H1 (cell line): ENCODE results near the gene HELT. TPM values are rescaled to one million over a fixed set of nuclear protein-coding genes. Genes with fewer than 3 reads are reported as not detected.

Experiments used
- CTCF ChIA-PET: fragments of 300-600 bp; sonication (Branson Sonifier 250); formaldehyde crosslinking; loops from one replicate; lab custom pipeline; 2021; ENCODE audit not compliant: partially characterized antibody; lab: Charles Lee
- POLR2A ChIA-PET: fragments of 300-600 bp; sonication (Branson Sonifier 250); formaldehyde crosslinking; loops from one replicate; lab custom pipeline; 2021; ENCODE audit warnings: inconsistent platforms; ENCODE audit not compliant: partially characterized antibody; lab: Charles Lee
- DNase-seq, 2 experiments: peaks; one replicate each; pipeline versions ENCODE4 v3.0.0 to v3.0.0-alpha.2; 2010 to 2022; ENCODE audit warnings: low spot score in 2 of 2, low read depth in 1 of 2, mixed read lengths in 1 of 2
- FAIRE-seq: peaks from 2 replicates; lab custom pipeline; 2011; peaks lifted over from hg19 to GRCh38; lab: Jason Lieb, UNC
- H2AFZ ChIP-seq: 2 replicates; pipeline ENCODE4 v1.8.1; 2012; ENCODE audit warnings: low read length, inconsistent platforms
- H2AK5ac ChIP-seq: 2 replicates; pipeline ENCODE4 v1.6.1; 2013; ENCODE audit warnings: low read depth, low read length
- H2BK120ac ChIP-seq: replicated peaks from 2 replicates; pipeline ENCODE3; 2013; ENCODE audit warnings: low read depth, low read length, inconsistent platforms
- H2BK12ac ChIP-seq: 2 replicates; pipeline ENCODE4 v1.6.1; 2013; ENCODE audit warnings: low read depth, low read length
- H2BK15ac ChIP-seq: 2 replicates; pipeline ENCODE4 v1.6.1; 2013; ENCODE audit warnings: low read length
- H2BK20ac ChIP-seq: 2 replicates; pipeline ENCODE4 v1.6.1; 2013; ENCODE audit warnings: low read length
- H2BK5ac ChIP-seq: 2 replicates; pipeline ENCODE4 v1.6.1; 2013; ENCODE audit warnings: low read depth, low read length
- H3K14ac ChIP-seq: 2 replicates; pipeline ENCODE4 v1.6.1; 2013; ENCODE audit warnings: inconsistent platforms; ENCODE audit not compliant: insufficient read length
- H3K18ac ChIP-seq: 2 replicates; pipeline ENCODE4 v1.6.1; 2013; ENCODE audit warnings: low read length; ENCODE audit errors: extremely low read depth
- H3K23ac ChIP-seq: 2 replicates; pipeline ENCODE4 v1.6.1; 2013; ENCODE audit warnings: inconsistent platforms; ENCODE audit not compliant: insufficient read length
- H3K23me2 ChIP-seq: 2 replicates; pipeline ENCODE4 v1.6.1; 2013; ENCODE audit warnings: low read depth, low read length
- H3K27ac ChIP-seq: 2 replicates; pipeline ENCODE4 v1.6.1; 2011; ENCODE audit warnings: low read depth, low read length, inconsistent platforms
- H3K27me3 ChIP-seq, 4 experiments: replicated peaks in 1 of 4; 1 replicate in 1 of 4; 2 replicates in 3 of 4; pipeline versions ENCODE4 v1.6.1 to v1.8.1; 2011 to 2013; ENCODE audit warnings: low read length in 3 of 4, mild to moderate bottlenecking in 3 of 4, inconsistent platforms in 2 of 4, mixed read lengths in 2 of 4, moderate library complexity in 1 of 4; ENCODE audit not compliant: control insufficient read depth in 3 of 4, insufficient read depth in 3 of 4; ENCODE audit errors: extremely low read depth in 1 of 4
- H3K36me3 ChIP-seq, 4 experiments: 2 replicates each; pipeline versions ENCODE4 v1.6.1 to v1.8.1; 2011 to 2013; ENCODE audit warnings: mild to moderate bottlenecking in 4 of 4, low read length in 3 of 4, moderate library complexity in 2 of 4, control low read depth in 1 of 4, inconsistent platforms in 1 of 4; ENCODE audit not compliant: insufficient read depth in 4 of 4, control insufficient read depth in 2 of 4
- H3K4ac ChIP-seq: replicated peaks from 2 replicates; pipeline ENCODE3; 2013; ENCODE audit warnings: low read length, low read depth, mixed read lengths, inconsistent platforms; ENCODE audit not compliant: insufficient read length
- H3K4me1 ChIP-seq, 4 experiments: replicated peaks in 1 of 4; 1 replicate in 1 of 4; 2 replicates in 3 of 4; pipeline versions ENCODE4 v1.6.1 to v1.8.1; 2011 to 2013; ENCODE audit warnings: low read length in 3 of 4, inconsistent platforms in 2 of 4, mixed read lengths in 1 of 4; ENCODE audit not compliant: insufficient read depth in 4 of 4, control insufficient read depth in 3 of 4
- H3K4me2 ChIP-seq, 2 experiments: 2 replicates each; pipeline versions ENCODE4 v1.6.1 to v1.8.1; 2011 to 2013; ENCODE audit warnings: low read depth in 2 of 2, low read length in 2 of 2, control low read depth in 1 of 2, inconsistent platforms in 1 of 2, mild to moderate bottlenecking in 1 of 2; ENCODE audit not compliant: insufficient read depth in 1 of 2
- H3K4me3 ChIP-seq, 4 experiments: fragments of 200-600, 300-600 bp in 1 of 4; sonication (generic), shearing (Covaris generic), sonication (Bioruptor Twin) in 1 of 4; 2 replicates each; pipeline versions ENCODE4 v1.5.1 to v1.8.1; 2011 to 2016; ENCODE audit warnings: low read length in 4 of 4, low read depth in 3 of 4, control low read depth in 2 of 4, inconsistent platforms in 2 of 4, mild to moderate bottlenecking in 2 of 4, mixed read lengths in 1 of 4, moderate library complexity in 1 of 4; ENCODE audit not compliant: insufficient read depth in 2 of 4; ENCODE audit errors: extremely low read depth in 1 of 4
- H3K56ac ChIP-seq: replicated peaks from 2 replicates; pipeline ENCODE3; 2013; ENCODE audit warnings: low read depth, mild to moderate bottlenecking, mixed read lengths, low read length, inconsistent platforms; ENCODE audit not compliant: insufficient read length
- H3K79me1 ChIP-seq: 2 replicates; pipeline ENCODE4 v1.6.1; 2013; ENCODE audit warnings: low read depth, low read length, control low read depth
- H3K79me2 ChIP-seq, 2 experiments: 2 replicates each; pipeline versions ENCODE4 v1.6.1 to v1.8.1; 2012 to 2013; ENCODE audit warnings: low read length in 2 of 2, mild to moderate bottlenecking in 2 of 2, inconsistent platforms in 1 of 2; ENCODE audit not compliant: insufficient read depth in 2 of 2, control insufficient read depth in 1 of 2
- H3K9ac ChIP-seq, 4 experiments: replicated peaks in 1 of 4; 1 replicate in 1 of 4; 2 replicates in 3 of 4; pipeline versions ENCODE4 v1.6.1 to v1.8.1; 2011 to 2013; ENCODE audit warnings: low read depth in 3 of 4, low read length in 3 of 4, control low read depth in 2 of 4, mild to moderate bottlenecking in 2 of 4, moderate library complexity in 2 of 4, inconsistent platforms in 1 of 4; ENCODE audit errors: extremely low read depth in 1 of 4
- H3K9me3 ChIP-seq, 2 experiments: 2 replicates each; pipeline versions ENCODE4 v1.6.1 to v1.8.1; 2012 to 2013; ENCODE audit warnings: mild to moderate bottlenecking in 2 of 2, moderate library complexity in 2 of 2, control low read depth in 1 of 2, inconsistent platforms in 1 of 2, low read depth in 1 of 2, low read length in 1 of 2, mixed read lengths in 1 of 2; ENCODE audit not compliant: insufficient read depth in 2 of 2
- H4K20me1 ChIP-seq, 2 experiments: replicated peaks in 1 of 2; 2 replicates each; pipeline versions ENCODE3 to v1.8.1; 2011 to 2013; ENCODE audit warnings: inconsistent platforms in 2 of 2, low read length in 2 of 2, mild to moderate bottlenecking in 1 of 2; ENCODE audit not compliant: insufficient read depth in 2 of 2, control insufficient read depth in 1 of 2
- H4K5ac ChIP-seq: 2 replicates; pipeline ENCODE4 v1.6.1; 2013; ENCODE audit warnings: low read length, low read depth, mixed read lengths, inconsistent platforms; ENCODE audit not compliant: insufficient read length
- H4K8ac ChIP-seq: 2 replicates; pipeline ENCODE4 v1.8.0; 2013; ENCODE audit warnings: mild to moderate bottlenecking, moderate library complexity, low read length, inconsistent platforms; ENCODE audit not compliant: insufficient read depth; ENCODE audit errors: extremely low read depth
- H4K91ac ChIP-seq: replicated peaks from 2 replicates; pipeline ENCODE3; 2013; ENCODE audit warnings: low read length, mixed read lengths, inconsistent platforms; ENCODE audit not compliant: insufficient read length
- BRCA1 ChIP-seq: IDR thresholded peaks from 2 replicates; pipeline ENCODE4 v1.6.1; 2012; ENCODE audit warnings: low read depth, low read length, improper control_type of control experiment
- CBX5 ChIP-seq: fragments of 300-800, 300-1000 bp; sonication (generic); IDR thresholded peaks from 2 replicates; pipeline ENCODE4 v1.7.1; 2016; ENCODE audit warnings: antibody characterized with exemption, low read length, low read depth
- CHD1 ChIP-seq: IDR thresholded peaks from 2 replicates; pipeline ENCODE4 v1.6.1; 2012; ENCODE audit warnings: low read depth, low read length, improper control_type of control experiment
- FOSL1 ChIP-seq: IDR thresholded peaks from 2 replicates; pipeline ENCODE4 v1.6.1; 2011; ENCODE audit warnings: mild to moderate bottlenecking, low read depth, low read length, moderate library complexity; ENCODE audit not compliant: insufficient read depth
- HDAC2 ChIP-seq, 2 experiments: fragments of 300-600 bp in 1 of 2; sonication (generic) in 1 of 2; IDR thresholded peaks; 2 replicates each; pipeline ENCODE4 v1.6.1; 2011 to 2012; ENCODE audit warnings: low read depth in 2 of 2, low read length in 2 of 2, mild to moderate bottlenecking in 2 of 2, moderate library complexity in 2 of 2, borderline replicate concordance in 1 of 2, inconsistent platforms in 1 of 2
- KDM4A ChIP-seq: IDR thresholded peaks from one replicate; pipeline ENCODE4 v1.7.1; 2012; ENCODE audit warnings: low read depth, mild to moderate bottlenecking, moderate library complexity, low read length, inconsistent platforms; ENCODE audit not compliant: severe bottlenecking
- NANOG ChIP-seq: IDR thresholded peaks from 2 replicates; pipeline ENCODE4 v1.6.1; 2011; ENCODE audit warnings: low read length, low read depth, mild to moderate bottlenecking, inconsistent platforms; ENCODE audit not compliant: insufficient read depth, poor library complexity, severe bottlenecking
- POLR2A ChIP-seq, 2 experiments: IDR thresholded peaks; 1 replicate in 1 of 2; 2 replicates in 1 of 2; pipeline ENCODE4 v1.6.1; 2011; ENCODE audit warnings: low read depth in 2 of 2, low read length in 2 of 2, mild to moderate bottlenecking in 2 of 2; ENCODE audit errors: control extremely low read depth in 1 of 2
- RAD21 ChIP-seq, 2 experiments: IDR thresholded peaks in 1 of 2; conservative IDR thresholded peaks in 1 of 2; 2 replicates each; pipeline ENCODE4 v1.6.1; 2011; ENCODE audit warnings: low read depth in 2 of 2, low read length in 2 of 2, improper control_type of control experiment in 1 of 2, inconsistent platforms in 1 of 2, mild to moderate bottlenecking in 1 of 2, moderate library complexity in 1 of 2
- RNF2 ChIP-seq: fragments of 200-900, 300-1000 bp; sonication (generic); IDR thresholded peaks from 2 replicates; pipeline ENCODE4 v1.7.1; 2016; ENCODE audit warnings: borderline replicate concordance, low read depth, mild to moderate bottlenecking, antibody characterized with exemption, low read length; ENCODE audit not compliant: poor library complexity, severe bottlenecking; ENCODE audit errors: missing control alignments
- SIN3A ChIP-seq, 2 experiments: IDR thresholded peaks in 1 of 2; conservative IDR thresholded peaks in 1 of 2; 2 replicates each; pipeline ENCODE4 v1.6.1; 2011 to 2012; ENCODE audit warnings: low read length in 2 of 2, improper control_type of control experiment in 1 of 2, low read depth in 1 of 2, mild to moderate bottlenecking in 1 of 2
- SUZ12 ChIP-seq: fragments of 200-600 bp; sonication (generic); IDR thresholded peaks from 2 replicates; pipeline ENCODE4 v1.6.1; 2012; ENCODE audit warnings: mild to moderate bottlenecking, inconsistent platforms, low read length, moderate library complexity, mixed read lengths
- TBP ChIP-seq: IDR thresholded peaks from 2 replicates; pipeline ENCODE4 v1.6.1; 2011; ENCODE audit warnings: low read depth, low read length, improper control_type of control experiment
- WGBS, 2 experiments: shearing (Covaris generic) in 1 of 2; methylation state at CpG; one replicate each; pipeline versions ENCODE4 v1.1.6 to v1.1.7; 2013 to 2015; ENCODE audit warnings: low lambda C conversion rate in 2 of 2, mixed read lengths in 2 of 2, inconsistent platforms in 1 of 2, low coverage in 1 of 2, missing lambda C conversion rate in 1 of 2; ENCODE audit not compliant: insufficient replicate concordance in 2 of 2, insufficient coverage in 1 of 2, insufficient read length in 1 of 2; ENCODE audit errors: extremely low coverage in 1 of 2, missing lambda C conversion rate in 1 of 2; 5-methylcytosine and 5-hydroxymethylcytosine counted together
- polyA plus RNA-seq, 7 experiments: library from polyadenylated mRNA; depleted of rRNA in 3 of 7; stranded (reverse) in 5 of 7; unstranded in 2 of 7; fragments of >200 nt in 5 of 7; fragments of 200-250 nt in 2 of 7; gene quantifications; 1 replicate in 5 of 7; 2 replicates in 1 of 7; 4 replicates in 1 of 7; pipeline versions ENCODE4 v1.2.1 to v1.2.3, GENCODE V29; 2011 to 2013; ENCODE audit warnings: missing spikeins in 2 of 7, mixed read lengths in 2 of 7
- total RNA-seq: library from RNA; stranded (reverse); fragmentation: NEBNext Ultra II Directional; extraction: Animal tissue kit (Norgen Biotek cat#: 25700); gene quantifications from 2 replicates; pipeline ENCODE4 v1.2.1, GENCODE V29; 2021

The HELT gene
- total and polyA plus RNA-seq, 2 of the 8 experiments (the other 6 are each of a cell fraction or from before 2014, with no cell fraction given): 0.32 to 0.35 TPM

GRCh38 chr4:184980261-184980660 is 38.0 kb upstream of the HELT start:
- H3K4me1 ChIP-seq: peaks cover 0 to 3% (median 0%) of the 10 kb centered on the region in 4 experiments; a peak in 1 of 7 replicates
- no peak overlapping the region for H3K27ac ChIP-seq
- no peaks in the 10 kb centered on the region for H3K36me3 ChIP-seq
- no peaks in the 10 kb centered on the region; a peak in 2 of 7 replicates for H3K27me3 ChIP-seq
- no peaks in the 10 kb centered on the region for H3K9me3 ChIP-seq
- H2BK15ac ChIP-seq: no peak overlapping the region
- no peak overlapping the region for H3K4me2 ChIP-seq
- no peak overlapping the region for H4K8ac ChIP-seq
- H3K4ac ChIP-seq: no peak overlapping the region
- no peak overlapping the region for H2BK5ac ChIP-seq
- CTCF ChIA-PET: interaction anchor here (1.5 to 1.9 kb wide), 2 partner anchors 67 to 235 kb away, joined by 3 to 4 read pairs; no protein-coding TSS in a partner anchor
- H4K5ac ChIP-seq: no peak overlapping the region
- H2BK12ac ChIP-seq: no peak overlapping the region
- no peaks in the 10 kb centered on the region for H3K79me2 ChIP-seq
- H3K14ac ChIP-seq: no peak overlapping the region
- FAIRE-seq (no peak), DNase-seq (no peak)
- POLR2A ChIA-PET: no interaction called here
- no peaks in the 10 kb centered on the region for H3K23me2 ChIP-seq
- no peak overlapping the region for H2AK5ac ChIP-seq
- no peak overlapping the region for H3K9ac ChIP-seq
- no peaks in the 10 kb centered on the region for H3K79me1 ChIP-seq
- no peaks in the 10 kb centered on the region for H4K20me1 ChIP-seq
- no peak overlapping the region for H3K23ac ChIP-seq
- no peak overlapping the region for H2AFZ ChIP-seq
- H3K56ac ChIP-seq: no peak overlapping the region
- no peak overlapping the region for H4K91ac ChIP-seq
- no peak overlapping the region for H3K18ac ChIP-seq
- WGBS, 2 experiments: 89% methylated on average over 6 of the region's 6 CpGs; no CpG with 5 or more reads in 1 of the 2 experiments
- H2BK20ac ChIP-seq: no peak overlapping the region
- H2BK120ac ChIP-seq: no peak overlapping the region
- H3K4me3 ChIP-seq: no peak overlapping the region
- TF ChIP-seq TBP (no peak), NANOG (no peak), BRCA1 (no peak), POLR2A (IDR thresholded peaks at IDR 0.05; ENCODE audit: control extremely low read depth in 1 of 2, low read depth in 2 of 2, low read length in 2 of 2) (no peak), CHD1 (no peak), SUZ12 (no peak), SIN3A (conservative IDR thresholded peaks at IDR 0.05 in 1 of 2, IDR thresholded peaks at IDR 0.05 in 1 of 2; ENCODE audit: low read depth in 1 of 2, low read length in 2 of 2) (no peak), HDAC2 (IDR thresholded peaks at IDR 0.05; ENCODE audit: borderline replicate concordance in 1 of 2, low read depth in 2 of 2, low read length in 2 of 2) (no peak), KDM4A (no peak), RAD21 (IDR thresholded peaks at IDR 0.05 in 1 of 2, conservative IDR thresholded peaks at IDR 0.05 in 1 of 2; ENCODE audit: low read depth in 2 of 2, low read length in 2 of 2) (no peak), CBX5 (no peak), RNF2 (no peak), FOSL1 (no peak)
